ENCODE data around the gene DCST2. TPM values are rescaled to one million over a fixed set of nuclear protein-coding genes. Genes with fewer than 3 reads are reported as not detected.

Gene DCST2
- total RNA-seq, 1 donor from 2014 or later: 0.51 TPM

- DNase-seq (ENCODE audit: low spot score): no peak
- intact Hi-C loops (cut with DNase I): loop anchor here (2.0 to 5.0 kb wide), 3 partner anchors 15 to 47 kb away; partner anchors contain the start of gene EFNA4
Measured at GRCh38 chr1:155015527-155016230, 17.9 kb downstream of the DCST2 start.

GRCh38 chr1:155014709-155015508 is 18.7 kb downstream of the DCST2 start:
- intact Hi-C loops (cut with DNase I): loop anchor here (5.0 kb wide), 1 partner anchor 47 kb away; the partner anchor contains the start of gene EFNA4
- no peak for DNase-seq (ENCODE audit: low spot score)

GRCh38 chr1:155013632-155014031 is 19.9 kb downstream of the DCST2 start:
- intact Hi-C loops (cut with DNase I): no loop called here
- DNase-seq (ENCODE audit: low spot score): no peak

GRCh38 chr1:155012776-155013602 is 20.6 kb downstream of the DCST2 start:
- DNase-seq (ENCODE audit: low spot score): no peak
- intact Hi-C loops (cut with DNase I): no loop called here

GRCh38 chr1:155012026-155012546 is 21.5 kb downstream of the DCST2 start:
- intact Hi-C loops (cut with DNase I): no loop called here
- no peak for DNase-seq (ENCODE audit: low spot score)

GRCh38 chr1:155011437-155012025 is 22.1 kb downstream of the DCST2 start:
- intact Hi-C loops (cut with DNase I): no loop called here
- DNase-seq (ENCODE audit: low spot score): no peak

- DNase-seq (ENCODE audit: low spot score): no peak
- intact Hi-C loops (cut with DNase I): no loop called here
Measured at GRCh38 chr1:155011004-155011416, 22.6 kb downstream of the DCST2 start.

- intact Hi-C loops (cut with DNase I): no loop called here
- DNase-seq (ENCODE audit: low spot score): no peak
Measured at GRCh38 chr1:155010211-155010918, 23.2 kb downstream of the DCST2 start.

GRCh38 chr1:155009742-155010141 is 23.8 kb downstream of the DCST2 start:
- no peak for DNase-seq (ENCODE audit: low spot score)
- intact Hi-C loops (cut with DNase I): no loop called here

- intact Hi-C loops (cut with DNase I): no loop called here
- no peak for DNase-seq (ENCODE audit: low spot score)
Measured at GRCh38 chr1:155009221-155009711, 24.3 kb downstream of the DCST2 start.

GRCh38 chr1:155008015-155008941 is 25.3 kb downstream of the DCST2 start:
- intact Hi-C loops (cut with DNase I): no loop called here
- DNase-seq (ENCODE audit: low spot score): no peak

GRCh38 chr1:155007251-155007828 is 26.2 kb downstream of the DCST2 start:
- peak; percentile 86 for DNase-seq (ENCODE audit: low spot score)
- intact Hi-C loops (cut with DNase I): no loop called here

- no peak for DNase-seq (ENCODE audit: low spot score)
Measured at GRCh38 chr1:155006601-155007101, 26.9 kb downstream of the DCST2 start.

GRCh38 chr1:155005076-155006011 is 28.2 kb downstream of the DCST2 start:
- intact Hi-C loops (cut with DNase I): no loop called here
- DNase-seq (ENCODE audit: low spot score): peak; percentile 89

More at GRCh38 chr1:155006601-155007101, 26.9 kb downstream of the DCST2 start:
- intact Hi-C loops (cut with DNase I): no loop called here

- DNase-seq (ENCODE audit: low spot score): no peak
- intact Hi-C loops (cut with DNase I): no loop called here
Measured at GRCh38 chr1:155004352-155005075, 29.1 kb downstream of the DCST2 start.

Data from cardiac septum (tissue), 1 donor.